GM23338 (cell line): ENCODE results near the gene CD82. TPM values are rescaled to one million over a fixed set of nuclear protein-coding genes. Genes with fewer than 3 reads are reported as not detected.

Source experiments
- ATAC-seq: fragments of 200-7000 bp; cut with Tn5 transposase; 3 replicates; pipeline ENCODE4 v1.9.1; 2020
- DNase-seq: peaks from one replicate; pipeline ENCODE4 v3.0.0-alpha.2; 2015; ENCODE audit warnings: low spot score
- H2AFZ ChIP-seq: fragments of 200-600 bp; sonication (generic); 2 replicates; pipeline ENCODE4 v1.8.0; 2016; ENCODE audit warnings: antibody characterized with exemption, mild to moderate bottlenecking, moderate library complexity
- H3F3A ChIP-seq: fragments of 200-600 bp; sonication (generic); replicated peaks from 2 replicates; pipeline ENCODE4 v1.8.0; 2017; ENCODE audit warnings: antibody characterized with exemption, mixed run types, low read depth
- H3K27ac ChIP-seq: fragments of 200-600 bp; sonication (generic); 2 replicates; pipeline ENCODE4 v1.6.1; 2016; ENCODE audit warnings: low read depth
- H3K27me3 ChIP-seq: fragments of 200-600 bp; sonication (generic); 2 replicates; pipeline ENCODE4 v1.8.0; 2016; ENCODE audit warnings: mild to moderate bottlenecking, mixed run types, moderate library complexity; ENCODE audit not compliant: insufficient read depth
- H3K36me3 ChIP-seq: fragments of 200-600 bp; sonication (generic); 2 replicates; pipeline ENCODE4 v1.8.0; 2016; ENCODE audit warnings: mild to moderate bottlenecking; ENCODE audit not compliant: insufficient read depth
- H3K4me1 ChIP-seq: fragments of 200-600 bp; sonication (generic); 2 replicates; pipeline ENCODE4 v1.8.0; 2016; ENCODE audit warnings: mild to moderate bottlenecking, moderate library complexity; ENCODE audit not compliant: insufficient read depth
- H3K4me2 ChIP-seq: fragments of 200-600 bp; sonication (generic); 2 replicates; pipeline ENCODE4 v1.7.1; 2017; ENCODE audit warnings: mixed run types
- H3K4me3 ChIP-seq: fragments of 200-600 bp; sonication (generic); 2 replicates; pipeline ENCODE4 v1.6.1; 2016; ENCODE audit warnings: mixed run types
- H3K79me2 ChIP-seq: fragments of 200-600 bp; sonication (generic); replicated peaks from 2 replicates; pipeline ENCODE4 v1.8.0; 2017; ENCODE audit warnings: mild to moderate bottlenecking; ENCODE audit not compliant: insufficient read depth
- H3K9me2 ChIP-seq: fragments of 200-600 bp; sonication (generic); 2 replicates; pipeline ENCODE4 v1.8.0; 2017; ENCODE audit not compliant: insufficient read depth
- H4K20me1 ChIP-seq: fragments of 200-600 bp; sonication (generic); replicated peaks from 2 replicates; pipeline ENCODE4 v1.8.0; 2017; ENCODE audit warnings: mild to moderate bottlenecking; ENCODE audit not compliant: insufficient read depth
- H3K27ac Mint-ChIP-seq: 2 replicates; pipeline ENCODE4 v1.8.0; 2020; ENCODE audit warnings: inconsistent platforms, mild to moderate bottlenecking, moderate library complexity, mixed read lengths
- H3K27me3 Mint-ChIP-seq: 3 replicates; pipeline ENCODE4 v1.8.0; 2022; ENCODE audit warnings: low read depth, mild to moderate bottlenecking, moderate library complexity, mixed read lengths, inconsistent platforms; ENCODE audit not compliant: insufficient read depth, poor library complexity
- H3K36me3 Mint-ChIP-seq: 3 replicates; pipeline ENCODE4 v1.8.0; 2021; ENCODE audit warnings: low read depth, mild to moderate bottlenecking, inconsistent platforms, moderate library complexity, mixed read lengths
- H3K4me1 Mint-ChIP-seq: 3 replicates; pipeline ENCODE4 v1.8.0; 2020; ENCODE audit warnings: mild to moderate bottlenecking, inconsistent platforms, mixed read lengths
- H3K4me3 Mint-ChIP-seq: 3 replicates; pipeline ENCODE4 v1.8.0; 2021; ENCODE audit warnings: moderate library complexity, mild to moderate bottlenecking, inconsistent platforms, mixed read lengths
- H3K9me3 Mint-ChIP-seq: 3 replicates; pipeline ENCODE4 v1.8.0; 2020; ENCODE audit warnings: moderate library complexity, mild to moderate bottlenecking, inconsistent platforms, mixed read lengths
- CREB1 ChIP-seq: fragments of 250-450 bp; sonication (Bioruptor Pico); IDR thresholded peaks from 2 replicates; pipeline ENCODE4 v1.5.0; 2020; ENCODE audit warnings: low read depth, mild to moderate bottlenecking, moderate library complexity
- CTCF ChIP-seq, 2 experiments: fragments of 200-600 bp in 1 of 2; sonication (generic) in 1 of 2; conservative IDR thresholded peaks; 2 replicates each; pipeline versions ENCODE4 v1.5.1 to v1.6.1; 2016 to 2017; ENCODE audit warnings: antibody characterized with exemption in 2 of 2, low read depth in 2 of 2, mild to moderate bottlenecking in 2 of 2, moderate library complexity in 1 of 2
- EZH2 ChIP-seq: fragments of 200-600 bp; sonication (generic); IDR thresholded peaks from one replicate; pipeline ENCODE4 v1.8.0; 2017; ENCODE audit warnings: antibody characterized with exemption, mild to moderate bottlenecking, low read depth; ENCODE audit not compliant: unreplicated experiment
- NANOG ChIP-seq: IDR thresholded peaks from 2 replicates; pipeline ENCODE4 v1.6.1; 2016; ENCODE audit warnings: antibody characterized with exemption, borderline replicate concordance
- POLR2AphosphoS5 ChIP-seq: IDR thresholded peaks from 2 replicates; pipeline ENCODE4 v1.6.1; 2016; ENCODE audit warnings: antibody characterized with exemption, low read depth
- STAT1 ChIP-seq: IDR thresholded peaks from one replicate; pipeline ENCODE4 v1.6.1; 2016; ENCODE audit warnings: antibody characterized with exemption; ENCODE audit not compliant: unreplicated experiment
- ZNF114 ChIP-seq: fragments of 250-450 bp; sonication (Bioruptor Pico); IDR thresholded peaks from 2 replicates; pipeline ENCODE4 v1.5.0; 2020; ENCODE audit warnings: mild to moderate bottlenecking, moderate library complexity
- ZNF331 ChIP-seq: fragments of 250-450 bp; sonication (Bioruptor Pico); IDR thresholded peaks from 2 replicates; pipeline ENCODE4 v1.5.0; 2020; ENCODE audit warnings: low read depth, mild to moderate bottlenecking, moderate library complexity
- polyA plus RNA-seq: library from polyadenylated mRNA; unstranded; fragments of >200 nt; fragmentation: Nextera tagmentation; extraction: Ambion mirVana; gene quantifications from 2 replicates; pipeline ENCODE4 v1.2.1, GENCODE V29; 2016
- total RNA-seq: library from RNA; depleted of rRNA; stranded (reverse); fragments of >200 nt; shearing (Covaris generic); gene quantifications from 2 replicates; pipeline ENCODE4 v1.2.3, GENCODE V29; 2014
- TF ChIP-seq, protein P1 (sequence below): IDR thresholded peaks from one replicate; pipeline ENCODE4 v1.6.1; 2018; ENCODE audit warnings: antibody characterized with exemption; ENCODE audit not compliant: unreplicated experiment
- TF ChIP-seq, protein P2 (sequence below): IDR thresholded peaks from 2 replicates; pipeline ENCODE4 v1.6.1; 2016; ENCODE audit warnings: antibody characterized with exemption

The CD82 gene
- total and polyA plus RNA-seq, 2 experiments from 2014 or later = 4.4 to 4.9 TPM

DNA sequence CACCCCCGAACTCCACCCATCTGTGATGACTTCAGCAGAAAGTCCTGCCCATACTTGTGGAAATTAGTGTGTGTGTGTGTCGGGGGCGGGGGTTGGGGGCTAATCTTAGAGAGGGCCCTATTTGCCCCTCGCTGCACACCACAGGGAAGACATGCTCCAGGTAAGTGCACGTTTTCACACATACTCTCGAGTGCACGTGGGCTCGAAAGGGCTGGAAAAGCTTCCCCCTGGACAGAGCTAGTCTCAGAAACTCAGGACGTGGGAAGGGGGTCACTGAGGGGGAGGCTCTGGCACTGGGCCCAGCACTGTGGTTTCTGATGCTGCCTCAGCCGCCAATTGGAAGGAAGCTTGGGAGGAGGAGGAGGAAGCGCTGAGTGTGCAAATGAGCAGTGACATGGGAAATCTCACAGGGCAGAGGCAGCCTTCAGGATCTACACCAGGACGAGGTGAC, 40.7 kb upstream of the CD82 start:
- Mint-ChIP-seq H3K9me3 (no peaks in the 10 kb centered on the region), H3K4me1 (peaks cover 26% of the 10 kb centered on the region), H3K27ac (no peak overlapping the region), H3K36me3 (no peaks in the 10 kb centered on the region; the same call in 2 of the 3 replicates), H3K4me3 (no peak overlapping the region), H3K27me3 (peaks cover 22% of the 10 kb centered on the region)
- TF ChIP-seq STAT1 (no peak), ZNF331 (CRISPR knock-in tag) (no peak), ZNF114 (CRISPR knock-in tag) (no peak), CREB1 (CRISPR knock-in tag) (no peak), CTCF (conservative IDR thresholded peaks at IDR 0.05; ENCODE audit: low read depth in 2 of 2) (no peak), NANOG (no peak), EZH2 (no peak), POLR2AphosphoS5 (no peak)
- TF ChIP-seq, protein P1, sequence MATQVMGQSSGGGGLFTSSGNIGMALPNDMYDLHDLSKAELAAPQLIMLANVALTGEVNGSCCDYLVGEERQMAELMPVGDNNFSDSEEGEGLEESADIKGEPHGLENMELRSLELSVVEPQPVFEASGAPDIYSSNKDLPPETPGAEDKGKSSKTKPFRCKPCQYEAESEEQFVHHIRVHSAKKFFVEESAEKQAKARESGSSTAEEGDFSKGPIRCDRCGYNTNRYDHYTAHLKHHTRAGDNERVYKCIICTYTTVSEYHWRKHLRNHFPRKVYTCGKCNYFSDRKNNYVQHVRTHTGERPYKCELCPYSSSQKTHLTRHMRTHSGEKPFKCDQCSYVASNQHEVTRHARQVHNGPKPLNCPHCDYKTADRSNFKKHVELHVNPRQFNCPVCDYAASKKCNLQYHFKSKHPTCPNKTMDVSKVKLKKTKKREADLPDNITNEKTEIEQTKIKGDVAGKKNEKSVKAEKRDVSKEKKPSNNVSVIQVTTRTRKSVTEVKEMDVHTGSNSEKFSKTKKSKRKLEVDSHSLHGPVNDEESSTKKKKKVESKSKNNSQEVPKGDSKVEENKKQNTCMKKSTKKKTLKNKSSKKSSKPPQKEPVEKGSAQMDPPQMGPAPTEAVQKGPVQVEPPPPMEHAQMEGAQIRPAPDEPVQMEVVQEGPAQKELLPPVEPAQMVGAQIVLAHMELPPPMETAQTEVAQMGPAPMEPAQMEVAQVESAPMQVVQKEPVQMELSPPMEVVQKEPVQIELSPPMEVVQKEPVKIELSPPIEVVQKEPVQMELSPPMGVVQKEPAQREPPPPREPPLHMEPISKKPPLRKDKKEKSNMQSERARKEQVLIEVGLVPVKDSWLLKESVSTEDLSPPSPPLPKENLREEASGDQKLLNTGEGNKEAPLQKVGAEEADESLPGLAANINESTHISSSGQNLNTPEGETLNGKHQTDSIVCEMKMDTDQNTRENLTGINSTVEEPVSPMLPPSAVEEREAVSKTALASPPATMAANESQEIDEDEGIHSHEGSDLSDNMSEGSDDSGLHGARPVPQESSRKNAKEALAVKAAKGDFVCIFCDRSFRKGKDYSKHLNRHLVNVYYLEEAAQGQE = no peak
- TF ChIP-seq, protein P2, sequence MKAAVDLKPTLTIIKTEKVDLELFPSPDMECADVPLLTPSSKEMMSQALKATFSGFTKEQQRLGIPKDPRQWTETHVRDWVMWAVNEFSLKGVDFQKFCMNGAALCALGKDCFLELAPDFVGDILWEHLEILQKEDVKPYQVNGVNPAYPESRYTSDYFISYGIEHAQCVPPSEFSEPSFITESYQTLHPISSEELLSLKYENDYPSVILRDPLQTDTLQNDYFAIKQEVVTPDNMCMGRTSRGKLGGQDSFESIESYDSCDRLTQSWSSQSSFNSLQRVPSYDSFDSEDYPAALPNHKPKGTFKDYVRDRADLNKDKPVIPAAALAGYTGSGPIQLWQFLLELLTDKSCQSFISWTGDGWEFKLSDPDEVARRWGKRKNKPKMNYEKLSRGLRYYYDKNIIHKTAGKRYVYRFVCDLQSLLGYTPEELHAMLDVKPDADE = no peak
- H3K9me2 ChIP-seq = no peaks in the 10 kb centered on the region
- H3K4me1 ChIP-seq = peaks cover 4% of the 10 kb centered on the region; the same call in 1 of the 2 replicates
- H3K4me3 ChIP-seq = no peak overlapping the region
- no peak overlapping the region for H2AFZ ChIP-seq
- ATAC-seq = no peak
- no peaks in the 10 kb centered on the region for H4K20me1 ChIP-seq
- H3K27me3 ChIP-seq = no peaks in the 10 kb centered on the region
- no peaks in the 10 kb centered on the region for H3K36me3 ChIP-seq
- H3K4me2 ChIP-seq = no peak overlapping the region
- H3K27ac ChIP-seq = no peak overlapping the region
- H3K79me2 ChIP-seq = no peaks in the 10 kb centered on the region
- H3F3A ChIP-seq = no peaks in the 10 kb centered on the region
- no peak for DNase-seq
